Glutamatergic neuron (in vitro differentiated cells): ENCODE results near the gene TBC1D22A. TPM values are rescaled to one million over a fixed set of nuclear protein-coding genes. Genes with fewer than 3 reads are reported as not detected.

ENCODE experiments used
- DNase-seq: peaks from one replicate; pipeline ENCODE4 v3.0.0; 2022
- H3K27ac Mint-ChIP-seq: one replicate; pipeline ENCODE4 v1.8.0; 2020; ENCODE audit warnings: mild to moderate bottlenecking, mixed read lengths, inconsistent platforms; ENCODE audit not compliant: unreplicated experiment
- H3K27me3 Mint-ChIP-seq: one replicate; pipeline ENCODE4 v1.8.0; 2020; ENCODE audit warnings: mild to moderate bottlenecking, moderate library complexity, mixed read lengths, inconsistent platforms; ENCODE audit not compliant: unreplicated experiment
- H3K36me3 Mint-ChIP-seq: one replicate; pipeline ENCODE4 v1.8.0; 2020; ENCODE audit warnings: mild to moderate bottlenecking, mixed read lengths, inconsistent platforms; ENCODE audit not compliant: unreplicated experiment
- H3K4me1 Mint-ChIP-seq: one replicate; pipeline ENCODE4 v1.8.0; 2020; ENCODE audit warnings: mild to moderate bottlenecking, low read depth, mixed read lengths, inconsistent platforms; ENCODE audit not compliant: unreplicated experiment
- H3K4me3 Mint-ChIP-seq: one replicate; pipeline ENCODE4 v1.8.0; 2020; ENCODE audit warnings: mild to moderate bottlenecking, mixed read lengths, inconsistent platforms; ENCODE audit not compliant: unreplicated experiment
- H3K9me3 Mint-ChIP-seq: one replicate; pipeline ENCODE4 v1.8.0; 2020; ENCODE audit warnings: mild to moderate bottlenecking, moderate library complexity, mixed read lengths, inconsistent platforms; ENCODE audit not compliant: unreplicated experiment
- total RNA-seq: library from RNA; stranded (reverse); fragmentation: NEBNext Ultra II Directional; extraction: Animal tissue kit (Norgen Biotek cat#: 25700); gene quantifications from one replicate; pipeline ENCODE4 v1.2.1, GENCODE V29; 2021; ENCODE audit not compliant: unreplicated experiment
- TF ChIP-seq, protein P1 (sequence below): fragments of 200-600 bp; sonication (generic); IDR thresholded peaks from one replicate; pipeline ENCODE4 v1.5.0; 2021; ENCODE audit not compliant: partially characterized antibody, unreplicated experiment

Gene TBC1D22A
- total RNA-seq, 1 donor from 2014 or later, result 23.0 TPM

DNA sequence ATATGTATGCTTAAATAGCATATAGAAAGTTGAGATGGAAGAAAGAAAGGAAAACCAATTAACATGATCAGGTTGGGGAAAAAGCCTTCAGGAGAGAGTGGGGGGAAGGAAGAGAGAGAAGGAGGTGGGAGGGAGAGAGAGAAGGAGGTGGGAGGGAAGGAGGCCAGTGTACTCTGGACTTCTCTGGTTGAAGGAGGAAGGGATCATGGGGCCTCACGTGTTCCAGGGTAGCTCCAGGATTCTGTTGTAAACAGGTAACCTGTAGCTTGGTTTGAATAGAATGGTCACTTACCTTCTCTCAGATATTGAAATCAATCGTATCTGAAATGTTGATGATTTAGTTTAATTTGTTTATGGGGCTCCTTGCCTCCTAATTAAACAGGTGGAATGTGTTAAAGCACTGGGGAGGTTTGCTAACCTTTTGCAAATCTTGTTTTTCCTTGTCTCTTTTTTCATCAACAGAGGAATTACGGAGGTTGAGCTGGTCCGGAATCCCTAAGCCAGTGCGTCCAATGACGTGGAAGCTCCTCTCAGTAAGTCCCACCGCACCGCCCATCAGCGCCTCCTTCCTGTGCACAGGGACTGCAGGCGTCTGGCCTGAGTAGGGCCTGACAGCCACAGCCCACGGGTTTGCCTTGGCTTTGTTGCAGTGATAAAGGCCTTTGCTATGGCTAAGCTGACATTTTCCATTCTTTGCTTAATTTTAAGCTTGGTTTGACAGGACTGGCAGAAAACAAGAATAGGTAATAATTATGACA, 115.9 kb downstream of the TBC1D22A start:
- no peak overlapping the region for H3K4me3 Mint-ChIP-seq

DNA sequence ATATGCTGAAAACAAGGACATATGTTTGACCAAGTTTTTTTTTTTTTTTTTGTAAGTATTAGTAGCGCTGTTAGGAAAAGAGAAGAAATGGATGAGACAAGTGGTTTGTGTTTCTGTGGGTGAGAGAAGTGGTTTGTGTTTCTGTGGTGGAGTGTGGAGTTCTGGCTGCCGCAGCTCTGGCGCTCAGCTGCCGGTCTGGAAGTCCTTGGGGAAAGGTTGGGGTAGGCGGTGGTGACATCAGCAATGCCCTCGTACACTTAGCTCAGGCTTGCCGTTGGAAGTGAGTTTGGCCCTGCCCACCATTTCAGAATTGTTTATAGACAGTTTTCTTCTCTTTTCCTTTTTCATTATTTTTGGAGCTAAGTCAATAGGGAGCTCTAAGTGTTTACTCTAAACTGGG, 116.6 kb downstream of the TBC1D22A start:
- H3K4me3 Mint-ChIP-seq, result peak overlapping the region; percentile 0
- H3K27me3 Mint-ChIP-seq, result no peaks in the 10 kb centered on the region
- H3K9me3 Mint-ChIP-seq, result peaks cover 6% of the 10 kb centered on the region
- no peaks in the 10 kb centered on the region for H3K4me1 Mint-ChIP-seq
- TF ChIP-seq, protein P1, sequence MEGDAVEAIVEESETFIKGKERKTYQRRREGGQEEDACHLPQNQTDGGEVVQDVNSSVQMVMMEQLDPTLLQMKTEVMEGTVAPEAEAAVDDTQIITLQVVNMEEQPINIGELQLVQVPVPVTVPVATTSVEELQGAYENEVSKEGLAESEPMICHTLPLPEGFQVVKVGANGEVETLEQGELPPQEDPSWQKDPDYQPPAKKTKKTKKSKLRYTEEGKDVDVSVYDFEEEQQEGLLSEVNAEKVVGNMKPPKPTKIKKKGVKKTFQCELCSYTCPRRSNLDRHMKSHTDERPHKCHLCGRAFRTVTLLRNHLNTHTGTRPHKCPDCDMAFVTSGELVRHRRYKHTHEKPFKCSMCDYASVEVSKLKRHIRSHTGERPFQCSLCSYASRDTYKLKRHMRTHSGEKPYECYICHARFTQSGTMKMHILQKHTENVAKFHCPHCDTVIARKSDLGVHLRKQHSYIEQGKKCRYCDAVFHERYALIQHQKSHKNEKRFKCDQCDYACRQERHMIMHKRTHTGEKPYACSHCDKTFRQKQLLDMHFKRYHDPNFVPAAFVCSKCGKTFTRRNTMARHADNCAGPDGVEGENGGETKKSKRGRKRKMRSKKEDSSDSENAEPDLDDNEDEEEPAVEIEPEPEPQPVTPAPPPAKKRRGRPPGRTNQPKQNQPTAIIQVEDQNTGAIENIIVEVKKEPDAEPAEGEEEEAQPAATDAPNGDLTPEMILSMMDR, result no peak
- H3K36me3 Mint-ChIP-seq, result peaks cover 11% of the 10 kb centered on the region
- peak; percentile 55 for DNase-seq
- H3K27ac Mint-ChIP-seq, result no peak overlapping the region

More for the DNA sequence above, 115.9 kb downstream of the TBC1D22A start:
- H3K36me3 Mint-ChIP-seq, result peaks cover 11% of the 10 kb centered on the region
- no peaks in the 10 kb centered on the region for H3K27me3 Mint-ChIP-seq
- H3K4me1 Mint-ChIP-seq, result no peaks in the 10 kb centered on the region
- TF ChIP-seq, protein P1, result no peak
- peaks cover 6% of the 10 kb centered on the region for H3K9me3 Mint-ChIP-seq
- DNase-seq, result peak; percentile 52
- H3K27ac Mint-ChIP-seq, result no peak overlapping the region

DNA sequence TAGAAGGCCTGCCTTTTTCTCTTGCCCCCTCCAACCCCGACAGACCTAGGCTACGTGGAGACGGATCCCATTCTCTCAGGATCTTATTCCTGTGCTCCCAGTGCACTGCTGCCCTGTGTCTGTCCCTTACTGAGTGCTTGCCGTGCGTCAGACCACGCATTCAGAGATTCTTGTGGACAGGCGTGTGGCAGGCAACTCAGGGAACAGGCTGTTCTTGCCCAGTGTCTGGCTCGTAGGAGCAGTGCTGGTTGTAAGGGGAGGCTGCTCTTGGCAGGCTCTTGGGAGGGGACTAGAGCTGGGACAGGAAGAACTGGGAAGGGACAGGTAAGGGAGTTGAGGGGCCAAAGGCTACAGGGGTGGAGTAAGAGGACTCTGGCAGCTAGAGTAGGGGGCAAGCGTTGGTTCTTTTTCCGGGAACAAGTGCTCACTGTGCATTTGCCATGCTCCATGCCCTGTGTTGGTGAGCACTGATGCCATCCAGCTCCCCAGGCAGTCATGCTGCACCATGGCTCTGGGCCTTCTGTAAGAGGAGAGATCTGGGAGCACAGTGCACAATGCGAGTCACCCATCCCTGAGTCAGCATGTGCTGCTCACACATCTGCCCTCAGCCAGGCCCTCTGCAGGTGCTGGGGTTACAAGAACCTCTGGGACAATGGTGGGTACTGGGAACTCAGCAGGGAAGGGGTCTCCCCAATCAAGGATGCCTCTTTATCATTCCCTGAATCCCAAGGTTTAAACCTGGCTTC, 119.1 kb downstream of the TBC1D22A start:
- TF ChIP-seq, protein P1, result no peak
- Mint-ChIP-seq H3K4me3 (no peak overlapping the region), H3K9me3 (peaks cover 8% of the 10 kb centered on the region), H3K27me3 (no peaks in the 10 kb centered on the region), H3K27ac (no peak overlapping the region), H3K36me3 (peaks cover 11% of the 10 kb centered on the region), H3K4me1 (no peaks in the 10 kb centered on the region)
- DNase-seq, result no peak

DNA sequence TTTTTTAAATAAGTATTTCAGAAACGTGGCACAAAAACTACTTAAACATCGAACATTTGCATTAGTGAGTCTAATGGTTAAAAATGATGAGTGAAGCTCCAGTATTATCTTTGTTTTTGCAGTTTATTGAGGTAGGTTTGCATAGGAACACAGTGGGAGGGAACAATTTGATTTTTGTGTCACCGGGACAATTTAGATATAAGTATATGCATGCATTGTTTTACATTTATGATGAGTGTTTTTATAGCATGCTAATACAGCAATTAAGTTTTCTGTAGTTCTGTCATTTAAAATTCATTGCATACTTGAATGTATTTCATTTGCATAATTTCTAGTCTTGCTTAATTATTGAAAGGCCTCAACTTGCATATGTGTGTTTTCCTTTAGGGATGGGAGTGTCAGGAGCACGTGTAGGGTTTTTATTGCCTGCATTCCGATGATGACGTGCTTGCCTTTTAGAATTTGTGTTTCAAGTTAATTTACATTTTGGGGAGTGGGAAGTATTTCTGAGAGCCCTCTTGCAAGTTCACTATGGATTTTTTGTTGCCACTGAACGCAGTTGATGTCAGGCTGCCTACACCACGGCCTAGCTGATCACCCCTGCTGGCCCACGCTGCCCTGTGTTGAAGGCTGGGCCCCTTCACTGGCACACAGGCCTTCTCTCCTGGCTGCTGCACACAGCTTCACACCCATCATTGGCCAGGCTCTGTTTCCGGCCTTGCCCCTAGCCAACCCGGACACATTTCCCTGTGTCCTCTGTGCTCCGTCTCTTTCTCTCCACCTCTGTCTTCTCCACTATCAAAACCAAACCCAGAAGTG, 120.9 kb downstream of the TBC1D22A start:
- no peak for DNase-seq
- Mint-ChIP-seq H3K4me1 (no peaks in the 10 kb centered on the region), H3K9me3 (peaks cover 7% of the 10 kb centered on the region), H3K27me3 (no peaks in the 10 kb centered on the region), H3K36me3 (peaks cover 6% of the 10 kb centered on the region), H3K27ac (no peak overlapping the region), H3K4me3 (no peak overlapping the region)
- TF ChIP-seq, protein P1, result no peak
